Renal cortex interstitium (tissue), 11 donors: ENCODE measurements around the gene PROCR. TPM values are rescaled to one million over a fixed set of nuclear protein-coding genes. Genes with fewer than 3 reads are reported as not detected.
"Not testable (repeated sequence)": the region's sequence is repeated elsewhere in the genome, so short reads cannot be mapped to it uniquely, and the experiment has no call there.

Source experiments
- DNase-seq, 11 donors: peaks; one replicate each; pipeline ENCODE4 v3.0.0-alpha.2; 2013; ENCODE audit warnings: low read depth in 9 of 11, low spot score in 4 of 11; ENCODE audit errors: extremely low read depth in 1 of 11
- polyA plus RNA-seq, 3 donors: library from polyadenylated mRNA; unstranded; fragments of 120-200 nt; gene quantifications; one replicate each; pipeline ENCODE4 v1.2.1, GENCODE V29; 2013; ENCODE audit not compliant: insufficient read length in 3 of 3

Gene PROCR
- polyA plus RNA-seq, 3 donors: 6.5 to 10.8 (median 7.6) TPM

GRCh38 chr20:35150846-35151579 lies 20.9 kb upstream of the PROCR start:
- DNase-seq: no peak

- no peak for DNase-seq
Measured at GRCh38 chr20:35151736-35152135, 20.1 kb upstream of the PROCR start.

- no peak for DNase-seq
Measured at GRCh38 chr20:35155936-35156335, 15.9 kb upstream of the PROCR start.

- no peak for DNase-seq
Measured at GRCh38 chr20:35156978-35157377, 14.9 kb upstream of the PROCR start.

GRCh38 chr20:35160341-35160740 lies 11.5 kb upstream of the PROCR start:
- DNase-seq: not testable (repeated sequence)

- not testable (repeated sequence) for DNase-seq
Measured at GRCh38 chr20:35164531-35164930, 7.3 kb upstream of the PROCR start.

- DNase-seq: no peak
Measured at GRCh38 chr20:35165221-35166185, 6.4 kb upstream of the PROCR start.

- DNase-seq: peak in 1 of 11 donors; percentile 22
Measured at GRCh38 chr20:35166242-35166830, 5.5 kb upstream of the PROCR start.

GRCh38 chr20:35167787-35168186 lies 4.1 kb upstream of the PROCR start:
- DNase-seq: no peak

- not testable (repeated sequence) for DNase-seq
Measured at GRCh38 chr20:35168701-35169409, 3.0 kb upstream of the PROCR start.

- DNase-seq: no peak
Measured at GRCh38 chr20:35171438-35171752, 477 bp upstream of the PROCR start.

GRCh38 chr20:35172434-35172806 lies 548 bp downstream of the PROCR start:
- DNase-seq: no peak

GRCh38 chr20:35173576-35174192 lies 1.8 kb downstream of the PROCR start:
- no peak for DNase-seq

- DNase-seq: peak in 3 of 11 donors; percentile 0 to 20 (median 16)
Measured at GRCh38 chr20:35174458-35175216, 2.8 kb downstream of the PROCR start.

GRCh38 chr20:35176132-35176531 lies 4.3 kb downstream of the PROCR start:
- no peak for DNase-seq

- no peak for DNase-seq
Measured at GRCh38 chr20:35179292-35180212, 7.7 kb downstream of the PROCR start.

GRCh38 chr20:35180266-35180665 lies 8.4 kb downstream of the PROCR start:
- no peak for DNase-seq
